ENCODE results near the gene RNF31.
A peak's percentile ranks its signal among the peaks of the same experiment; 100 is the strongest.

RNF31 gene

GRCh38 chr14:24164518-24164991 lies 17.3 kb downstream of the RNF31 start:
- POLR2A ChIA-PET: no interaction called here
- H3K4me3 ChIP-seq (ENCODE audit: low read depth, low read length): no peak overlapping the region
- no peak for TF ChIP-seq CTCF (IDR thresholded peaks at IDR 0.05; ENCODE audit: insufficient read depth, low read length, missing control alignments)
- DNase-seq (ENCODE audit: low read depth, low spot score): no peak
- CTCF ChIA-PET: interaction anchor here (1.0 to 2.1 kb wide), 3 partner anchors 23 to 144 kb away, joined by 3 to 5 read pairs (median 4); partner anchors contain the start of genes CIDEB and EMC9

- CTCF ChIA-PET: interaction anchor here (0.9 to 2.1 kb wide), 2 partner anchors 8 to 142 kb away, joined by 3 to 5 read pairs; partner anchors contain the start of gene CIDEB
- DNase-seq (ENCODE audit: low read depth, low spot score): no peak
- TF ChIP-seq CTCF (IDR thresholded peaks at IDR 0.05; ENCODE audit: insufficient read depth, low read length, missing control alignments): no peak
- no peak overlapping the region for H3K4me3 ChIP-seq (ENCODE audit: low read depth, low read length)
- POLR2A ChIA-PET: no interaction called here
Observed at GRCh38 chr14:24165785-24166184, 18.5 kb downstream of the RNF31 start.

- H3K4me3 ChIP-seq (ENCODE audit: low read depth, low read length): no peak overlapping the region
- ChIA-PET POLR2A (interaction anchor here (1.0 kb wide), 1 partner anchor 21 kb away, joined by 3 read pairs; the partner anchor contains the start of gene PSME2), CTCF (no interaction called here)
- no peak for DNase-seq (ENCODE audit: low read depth, low spot score)
- no peak for TF ChIP-seq CTCF (IDR thresholded peaks at IDR 0.05; ENCODE audit: insufficient read depth, low read length, missing control alignments)
Observed at GRCh38 chr14:24167469-24168114, 20.3 kb downstream of the RNF31 start.

- TF ChIP-seq CTCF (IDR thresholded peaks at IDR 0.05; ENCODE audit: insufficient read depth, low read length, missing control alignments): no peak
- CTCF ChIA-PET: interaction anchor here (0.6 to 3.0 kb wide), 3 partner anchors 10 to 21 kb away, joined by 3 to 23 read pairs (median 22); partner anchors contain the start of gene IRF9
- peak within 1 kb of the TSS; percentile 45 for H3K4me3 ChIP-seq (ENCODE audit: low read depth, low read length)
- no peak for DNase-seq (ENCODE audit: low read depth, low spot score)
- POLR2A ChIA-PET: no interaction called here
Observed at GRCh38 chr14:24171422-24172260, 24.3 kb downstream of the RNF31 start, which contains the start of gene REC8. TSS of gene REC8 (plus strand) at chr14:24172080. CDS start at chr14:24172553, 473 bp downstream.

GRCh38 chr14:24172261-24172860 lies 25.1 kb downstream of the RNF31 start:
- CTCF ChIA-PET: interaction anchor here (0.6 to 2.5 kb wide), 2 partner anchors 12 to 22 kb away, joined by 3 to 23 read pairs; partner anchors contain the start of gene IRF9
- POLR2A ChIA-PET: interaction anchor here (1.5 kb wide), 1 partner anchor 10 kb away, joined by 5 read pairs; the partner anchor contains the start of gene IRF9
- peak overlapping the region; percentile 45 for H3K4me3 ChIP-seq (ENCODE audit: low read depth, low read length)
- no peak for DNase-seq (ENCODE audit: low read depth, low spot score)
- TF ChIP-seq CTCF (IDR thresholded peaks at IDR 0.05; ENCODE audit: insufficient read depth, low read length, missing control alignments): no peak
